GM23248 (cell line): ENCODE results near the gene YOD1. TPM values are rescaled to one million over a fixed set of nuclear protein-coding genes. Genes with fewer than 3 reads are reported as not detected.

Source experiments
- DNase-seq: peaks from one replicate; pipeline ENCODE4 v3.0.0-alpha.2; 2015
- H2AFZ ChIP-seq: fragments of 200-600 bp; sonication (generic); 2 replicates; pipeline ENCODE4 v1.6.1; 2016; ENCODE audit warnings: antibody characterized with exemption
- H3F3A ChIP-seq: fragments of 200-600 bp; sonication (generic); 2 replicates; pipeline ENCODE4 v1.6.1; 2016; ENCODE audit warnings: mild to moderate bottlenecking, antibody characterized with exemption, mixed run types; ENCODE audit not compliant: insufficient read depth
- H3K27ac ChIP-seq: fragments of 200-600 bp; sonication (generic); 2 replicates; pipeline ENCODE4 v1.5.1; 2016; ENCODE audit warnings: mild to moderate bottlenecking
- H3K27me3 ChIP-seq: fragments of 200-600 bp; sonication (generic); replicated peaks from 2 replicates; pipeline ENCODE4 v1.6.1; 2016; ENCODE audit warnings: mild to moderate bottlenecking; ENCODE audit not compliant: insufficient read depth
- H3K36me3 ChIP-seq: fragments of 200-600 bp; sonication (generic); 2 replicates; pipeline ENCODE4 v1.6.1; 2016; ENCODE audit warnings: low read depth, mild to moderate bottlenecking
- H3K4me1 ChIP-seq: fragments of 200-600 bp; sonication (generic); 2 replicates; pipeline ENCODE4 v1.6.1; 2016; ENCODE audit warnings: mild to moderate bottlenecking; ENCODE audit not compliant: insufficient read depth
- H3K4me2 ChIP-seq: fragments of 200-600 bp; sonication (generic); one replicate; pipeline ENCODE4 v1.6.1; 2016; ENCODE audit warnings: mild to moderate bottlenecking; ENCODE audit not compliant: unreplicated experiment
- H3K4me3 ChIP-seq: fragments of 200-600 bp; sonication (generic); 2 replicates; pipeline ENCODE4 v1.5.1; 2016; ENCODE audit warnings: mild to moderate bottlenecking
- H3K79me2 ChIP-seq: fragments of 200-600 bp; sonication (generic); 2 replicates; pipeline ENCODE4 v1.6.1; 2016; ENCODE audit warnings: mild to moderate bottlenecking; ENCODE audit not compliant: insufficient read depth
- H3K9ac ChIP-seq: fragments of 200-600 bp; sonication (generic); 2 replicates; pipeline ENCODE4 v1.6.1; 2016; ENCODE audit warnings: mild to moderate bottlenecking
- H3K9me2 ChIP-seq: fragments of 200-600 bp; sonication (generic); 2 replicates; pipeline ENCODE4 v1.6.1; 2016; ENCODE audit warnings: mixed run types, mild to moderate bottlenecking, moderate library complexity; ENCODE audit not compliant: insufficient read depth
- H3K9me3 ChIP-seq: fragments of 200-600 bp; sonication (generic); one replicate; pipeline ENCODE4 v1.6.1; 2017; ENCODE audit warnings: low read depth
- H4K20me1 ChIP-seq: fragments of 200-600 bp; sonication (generic); 2 replicates; pipeline ENCODE4 v1.6.0; 2016; ENCODE audit not compliant: insufficient read depth
- EZH2 ChIP-seq: fragments of 200-600 bp; sonication (generic); IDR thresholded peaks from 2 replicates; pipeline ENCODE4 v1.6.1; 2018; ENCODE audit warnings: antibody characterized with exemption, mild to moderate bottlenecking; ENCODE audit not compliant: insufficient read depth, poor library complexity, severe bottlenecking
- EZH2phosphoT487 ChIP-seq: fragments of 200-600 bp; sonication (generic); IDR thresholded peaks from 2 replicates; pipeline ENCODE4 v1.6.1; 2018; ENCODE audit warnings: antibody characterized with exemption, moderate library complexity, mild to moderate bottlenecking, low read depth; ENCODE audit not compliant: insufficient read depth
- WGBS, 2 experiments: methylation state at CpG; one replicate each; pipeline ENCODE4 v1.1.6; 2015 to 2017; ENCODE audit warnings: low lambda C conversion rate in 2 of 2, low coverage in 1 of 2; ENCODE audit errors: missing lambda C conversion rate in 2 of 2; 5-methylcytosine and 5-hydroxymethylcytosine counted together
- in situ Hi-C: fragments of 300-500 bp; cut with MboI; formaldehyde crosslinking; loops from 2 replicates; pipeline ENCODE4 v1.15.0; 2020
- polyA plus RNA-seq: library from polyadenylated mRNA; unstranded; fragments of >200 nt; fragmentation: Nextera tagmentation; extraction: Ambion mirVana; gene quantifications from 2 replicates; pipeline ENCODE4 v1.2.1, GENCODE V29; 2016
- total RNA-seq: library from RNA; depleted of rRNA; stranded (reverse); fragments of >200 nt; shearing (Covaris generic); gene quantifications from 2 replicates; pipeline ENCODE4 v1.2.3, GENCODE V29; 2014

The YOD1 gene
- total and polyA plus RNA-seq, 2 experiments from 2014 or later: 2.4 to 6.7 TPM

DNA sequence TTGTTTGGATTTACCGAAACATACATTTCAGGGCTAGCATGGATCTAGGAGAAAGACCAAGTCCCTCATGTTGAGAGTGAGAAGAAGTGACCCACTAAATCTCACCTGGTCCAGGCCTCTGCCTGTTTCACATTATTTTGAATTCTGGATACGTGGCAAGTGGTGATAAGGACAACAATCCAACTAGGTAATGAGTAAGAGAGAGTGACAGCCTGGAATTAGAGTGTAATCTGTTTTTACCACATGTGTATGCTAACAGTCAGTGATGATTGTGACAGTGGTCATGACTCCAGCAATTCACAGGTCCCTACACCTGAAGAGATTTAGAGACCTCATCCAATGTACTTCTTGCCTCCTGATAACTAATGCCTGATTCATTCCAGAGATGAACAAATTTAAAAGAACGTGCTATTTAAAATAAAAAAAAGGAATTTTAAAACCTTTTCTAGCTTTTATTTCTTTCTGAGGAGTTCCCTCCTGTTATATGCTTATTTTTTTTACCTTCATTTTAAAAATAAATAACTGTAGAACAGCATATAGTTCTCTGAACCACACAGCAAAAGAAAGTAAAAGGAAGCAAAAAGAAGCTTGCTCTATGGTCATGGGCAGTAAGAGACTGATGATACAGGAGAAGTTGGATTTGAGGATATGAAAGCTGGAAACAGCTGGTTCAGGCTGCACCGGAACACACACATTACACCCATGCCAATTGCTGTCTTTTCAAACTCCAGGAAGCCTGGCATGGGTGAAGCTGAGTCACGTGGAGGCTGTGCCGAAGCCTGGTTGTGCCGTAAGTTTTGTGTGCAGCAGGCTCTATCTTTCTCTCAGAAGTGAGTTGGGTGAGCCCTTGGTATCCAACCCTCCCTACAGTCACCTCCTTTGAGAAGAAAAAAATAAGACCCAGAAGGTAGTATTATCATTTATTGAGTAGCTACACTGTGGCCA lies 33.1 kb downstream of the YOD1 start:
- 39 to 44% methylated on average over 7 of the region's 7 CpGs for WGBS, 2 experiments
- Histone ChIP-seq H3K4me1 (peaks cover 20% of the 10 kb centered on the region), H3K4me2 (no peak overlapping the region), H3K9me2 (no peaks in the 10 kb centered on the region), H2AFZ (peak overlapping the region; percentile 23), H3K27ac (no peak overlapping the region), H3K9ac (no peak overlapping the region), H3K36me3 (no peaks in the 10 kb centered on the region), H3K9me3 (no peaks in the 10 kb centered on the region), H3K27me3 (no peaks in the 10 kb centered on the region), H3K79me2 (no peaks in the 10 kb centered on the region), H4K20me1 (no peaks in the 10 kb centered on the region), H3F3A (no peaks in the 10 kb centered on the region), H3K4me3 (no peak overlapping the region)
- no peak for TF ChIP-seq EZH2phosphoT487
- TF ChIP-seq EZH2: no peak
- DNase-seq: peak; percentile 68
- in situ Hi-C loops: no loop called here

DNA sequence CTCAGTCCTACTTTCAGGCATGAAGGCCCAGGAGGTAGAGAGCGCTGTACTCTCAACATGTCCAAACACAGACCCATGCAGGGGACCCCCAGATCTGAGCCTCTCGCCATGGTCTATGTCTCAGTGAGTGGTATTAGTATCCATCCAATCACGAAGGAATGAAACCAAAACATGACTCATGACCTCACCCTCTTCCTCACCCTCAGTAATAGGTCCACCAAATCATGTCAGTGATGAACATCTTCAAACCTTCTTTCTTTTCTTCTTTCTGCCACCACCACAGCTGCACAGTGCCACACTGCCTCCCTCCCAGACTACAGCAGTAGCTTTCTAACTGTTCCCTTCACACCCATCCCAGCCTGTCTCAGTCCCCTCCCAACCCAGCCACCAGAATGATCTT lies 35.2 kb downstream of the YOD1 start:
- Histone ChIP-seq H3K4me2 (no peak overlapping the region), H3K27me3 (no peaks in the 10 kb centered on the region), H3K79me2 (no peaks in the 10 kb centered on the region), H3K27ac (no peak overlapping the region), H3K9ac (no peak overlapping the region), H3F3A (no peaks in the 10 kb centered on the region), H3K4me3 (no peak overlapping the region), H4K20me1 (no peaks in the 10 kb centered on the region), H3K9me3 (no peaks in the 10 kb centered on the region), H3K4me1 (peaks cover 14% of the 10 kb centered on the region), H3K36me3 (no peaks in the 10 kb centered on the region), H3K9me2 (no peaks in the 10 kb centered on the region), H2AFZ (no peak overlapping the region)
- in situ Hi-C loops: no loop called here
- TF ChIP-seq EZH2phosphoT487: no peak
- no peak for TF ChIP-seq EZH2
- 71 to 77% methylated on average over 3 of the region's 3 CpGs for WGBS, 2 experiments
- no peak for DNase-seq

DNA sequence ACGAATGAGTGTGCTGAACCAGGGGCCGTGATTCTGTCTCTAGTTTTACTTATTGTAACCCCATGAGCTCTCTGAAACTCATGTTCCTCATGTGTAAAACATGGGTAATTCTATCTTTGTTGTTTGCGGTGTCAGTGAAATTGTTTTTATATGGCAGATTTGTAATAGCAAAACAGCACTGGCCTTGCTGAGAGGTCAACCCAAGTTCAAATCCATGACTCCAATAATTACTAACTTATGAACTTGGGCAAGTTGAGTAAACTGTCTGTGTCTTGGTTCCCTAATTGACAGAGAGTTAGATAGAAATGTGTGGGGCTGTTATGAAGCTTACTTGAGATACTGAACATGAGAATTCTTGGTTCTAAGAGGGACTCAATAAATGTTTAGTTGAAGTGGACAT lies 36.3 kb downstream of the YOD1 start:
- WGBS, 2 experiments: 77 to 79% methylated on average over 3 of the region's 3 CpGs
- no peaks in the 10 kb centered on the region for H4K20me1 ChIP-seq
- no peak overlapping the region for H3K27ac ChIP-seq
- H3K4me2 ChIP-seq: no peak overlapping the region
- H3F3A ChIP-seq: no peaks in the 10 kb centered on the region
- no peaks in the 10 kb centered on the region for H3K9me2 ChIP-seq
- no peaks in the 10 kb centered on the region for H3K79me2 ChIP-seq
- H2AFZ ChIP-seq: no peak overlapping the region
- H3K27me3 ChIP-seq: no peaks in the 10 kb centered on the region
- peaks cover 8% of the 10 kb centered on the region for H3K4me1 ChIP-seq
- H3K36me3 ChIP-seq: no peaks in the 10 kb centered on the region
- in situ Hi-C loops: no loop called here
- H3K9me3 ChIP-seq: no peaks in the 10 kb centered on the region
- no peak overlapping the region for H3K9ac ChIP-seq
- H3K4me3 ChIP-seq: no peak overlapping the region
- no peak for DNase-seq
- TF ChIP-seq EZH2: no peak
- no peak for TF ChIP-seq EZH2phosphoT487

DNA sequence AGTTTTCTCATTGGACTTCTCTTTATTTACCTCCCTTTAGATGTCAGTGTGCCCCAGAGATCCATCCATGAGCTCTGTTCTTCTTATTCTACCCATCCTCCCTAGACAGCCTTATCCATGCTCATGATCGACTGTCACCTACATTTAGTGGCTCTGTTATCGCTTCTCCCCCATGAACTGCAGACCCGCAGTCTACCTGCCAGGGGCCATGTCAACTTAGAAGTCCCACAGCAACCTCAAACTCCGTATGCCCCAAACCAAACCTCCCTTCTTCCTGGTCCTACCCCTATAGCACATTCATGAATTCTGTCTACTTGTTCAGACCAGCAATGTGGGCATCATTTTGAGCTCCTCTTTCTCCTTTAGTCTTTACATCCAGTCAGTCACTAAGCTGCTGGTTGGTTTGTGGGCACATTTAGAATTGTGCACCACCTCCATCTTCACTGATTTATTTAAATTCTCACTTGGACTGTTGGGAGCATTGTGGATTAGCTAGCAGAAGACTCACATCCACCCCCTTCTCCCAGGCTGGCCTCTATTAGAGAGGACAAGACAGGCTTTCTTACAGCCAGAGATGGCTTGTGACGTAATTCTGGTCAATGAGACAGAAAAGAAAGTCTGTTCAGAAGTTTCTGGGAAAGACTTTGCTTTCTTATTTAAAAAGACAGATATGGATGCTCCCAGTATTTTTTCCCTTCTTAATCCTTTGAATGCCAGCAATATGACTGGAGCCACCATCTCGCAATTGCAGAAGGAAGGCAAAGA lies 37.5 kb downstream of the YOD1 start:
- Histone ChIP-seq H3K4me2 (no peak overlapping the region), H3K4me1 (peaks cover 8% of the 10 kb centered on the region), H3K9me3 (no peaks in the 10 kb centered on the region), H3K36me3 (no peaks in the 10 kb centered on the region), H2AFZ (no peak overlapping the region), H3K27ac (no peak overlapping the region), H3K4me3 (no peak overlapping the region), H3K9ac (no peak overlapping the region), H3K9me2 (no peaks in the 10 kb centered on the region), H3K27me3 (no peaks in the 10 kb centered on the region), H4K20me1 (no peaks in the 10 kb centered on the region), H3F3A (no peaks in the 10 kb centered on the region), H3K79me2 (no peaks in the 10 kb centered on the region)
- DNase-seq: no peak
- 88 to 94% methylated on average over 6 of the region's 6 CpGs for WGBS, 2 experiments
- TF ChIP-seq EZH2: no peak
- TF ChIP-seq EZH2phosphoT487: no peak
- in situ Hi-C loops: no loop called here
